ENCODE measurements around the gene OLFML1. TPM values are rescaled to one million over a fixed set of nuclear protein-coding genes. Genes with fewer than 3 reads are reported as not detected.

OLFML1 gene
- total RNA-seq, 3 donors from 2014 or later (not counting 1 experiment from before 2014, with no cell fraction given) = not detected

GRCh38 chr11:7509966-7510365 is 24.7 kb downstream of the OLFML1 start:
- Histone ChIP-seq H3K4me3 (ENCODE audit: low read length) (no peak overlapping the region), H3K9me3 (ENCODE audit: control insufficient read depth, insufficient read depth, low read length) (no peaks in the 10 kb centered on the region), H3K27me3 (ENCODE audit: control insufficient read depth, insufficient read depth, low read length) (peaks cover 3% of the 10 kb centered on the region), H3K27ac (ENCODE audit: low read length) (no peak overlapping the region), H3K4me1 (ENCODE audit: control insufficient read depth, insufficient read depth, low read length) (peaks cover 23% of the 10 kb centered on the region), H3K36me3 (ENCODE audit: control insufficient read depth, insufficient read depth, low read length) (no peaks in the 10 kb centered on the region)
- 95% methylated on average over 2 of the region's 2 CpGs for WGBS (ENCODE audit: insufficient coverage)
- no peak for ATAC-seq
- no peak overlapping the region for H3K4me3 Mint-ChIP-seq
- no peak overlapping the region for H3K27ac Mint-ChIP-seq
- no peak for TF ChIP-seq CTCF (IDR thresholded peaks at IDR 0.05)
- intact Hi-C loops (cut with micrococcal nuclease) = loop anchor here (10.0 kb wide), 1 partner anchor 475 kb away; the partner anchor contains the start of gene EIF3F
- peaks cover 12 to 18% of the 10 kb centered on the region in 2 donors for H3K4me1 Mint-ChIP-seq
- DNase-seq = no peak
- H3K27me3 Mint-ChIP-seq (ENCODE audit: low read depth in 2 of 2) = no peaks in the 10 kb centered on the region
- no peaks in the 10 kb centered on the region for H3K9me3 Mint-ChIP-seq
- H3K36me3 Mint-ChIP-seq = no peaks in the 10 kb centered on the region

- Histone ChIP-seq H3K36me3 (ENCODE audit: control insufficient read depth, insufficient read depth, low read length) (no peaks in the 10 kb centered on the region), H3K27ac (ENCODE audit: low read length) (no peak overlapping the region), H3K4me3 (ENCODE audit: low read length) (no peak overlapping the region), H3K27me3 (ENCODE audit: control insufficient read depth, insufficient read depth, low read length) (peaks cover 3% of the 10 kb centered on the region), H3K4me1 (ENCODE audit: control insufficient read depth, insufficient read depth, low read length) (peaks cover 23% of the 10 kb centered on the region), H3K9me3 (ENCODE audit: control insufficient read depth, insufficient read depth, low read length) (no peaks in the 10 kb centered on the region)
- WGBS (ENCODE audit: insufficient coverage) = 31% methylated on average over 5 of the region's 5 CpGs
- Mint-ChIP-seq H3K27me3 (ENCODE audit: low read depth in 2 of 2) (no peaks in the 10 kb centered on the region), H3K27ac (peak overlapping the region; percentile 90), H3K4me3 (no peak overlapping the region), H3K9me3 (no peaks in the 10 kb centered on the region), H3K36me3 (no peaks in the 10 kb centered on the region), H3K4me1 (peaks cover 12 to 26% of the 10 kb centered on the region in 2 donors)
- TF ChIP-seq CTCF (IDR thresholded peaks at IDR 0.05) = no peak
- DNase-seq (peak in 1 of 2 donors; percentile 19), ATAC-seq (no peak)
- intact Hi-C loops (cut with micrococcal nuclease) = loop anchor here (10.0 kb wide), 1 partner anchor 473 kb away; the partner anchor contains the start of gene EIF3F
Measured at GRCh38 chr11:7511401-7511800, 26.1 kb downstream of the OLFML1 start.

- peak overlapping the region; percentile 98 for H3K4me3 ChIP-seq (ENCODE audit: low read length)
- H3K9me3 ChIP-seq (ENCODE audit: control insufficient read depth, insufficient read depth, low read length) = no peaks in the 10 kb centered on the region
- H3K27ac Mint-ChIP-seq = peak overlapping the region; percentile 90
- no peaks in the 10 kb centered on the region for H3K36me3 ChIP-seq (ENCODE audit: control insufficient read depth, insufficient read depth, low read length)
- H3K27me3 ChIP-seq (ENCODE audit: control insufficient read depth, insufficient read depth, low read length) = peaks cover 3% of the 10 kb centered on the region
- no peaks in the 10 kb centered on the region for H3K36me3 Mint-ChIP-seq
- no peak for TF ChIP-seq CTCF (IDR thresholded peaks at IDR 0.05)
- no peaks in the 10 kb centered on the region for H3K9me3 Mint-ChIP-seq
- peaks cover 23% of the 10 kb centered on the region for H3K4me1 ChIP-seq (ENCODE audit: control insufficient read depth, insufficient read depth, low read length)
- H3K4me3 Mint-ChIP-seq = peak overlapping the region; percentile 96
- peaks cover 12 to 34% of the 10 kb centered on the region in 2 donors for H3K4me1 Mint-ChIP-seq
- no peaks in the 10 kb centered on the region for H3K27me3 Mint-ChIP-seq (ENCODE audit: low read depth in 2 of 2)
- DNase-seq (peak; percentile 42 to 59), ATAC-seq (peak; percentile 23 to 48 (median 29))
- intact Hi-C loops (cut with micrococcal nuclease) = loop anchor here (1.0 to 10.0 kb wide), 3 partner anchors 153 to 472 kb away; partner anchors contain the start of gene EIF3F
- H3K27ac ChIP-seq (ENCODE audit: low read length) = peak overlapping the region; percentile 99
- 11% methylated on average over 18 of the region's 18 CpGs for WGBS (ENCODE audit: insufficient coverage)
Measured at GRCh38 chr11:7512525-7513233, 27.4 kb downstream of the OLFML1 start.

Data from natural killer cell (primary cell).